ENCODE measurements around the gene LARP4B.

DNA sequence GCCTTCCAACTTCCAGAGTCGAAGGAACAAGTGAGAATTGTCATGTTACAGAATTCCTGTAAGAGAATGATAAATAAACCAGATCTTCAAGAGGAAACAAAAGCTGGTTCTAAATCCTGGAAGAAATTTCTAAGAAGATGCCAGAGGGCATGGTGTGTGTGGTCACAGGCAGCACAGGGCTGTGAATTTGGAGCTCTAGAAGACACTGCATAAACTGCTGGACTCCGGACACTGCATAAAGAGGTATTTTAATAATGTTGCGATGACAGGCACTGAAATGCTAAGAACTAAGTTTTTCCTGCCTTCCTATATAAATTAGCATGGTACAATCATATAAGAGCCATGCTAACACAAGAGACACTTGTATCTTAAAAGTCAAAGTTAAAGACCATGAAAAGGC lies 86.0 kb downstream of the LARP4B start:
- TF ChIP-seq, protein P1, sequence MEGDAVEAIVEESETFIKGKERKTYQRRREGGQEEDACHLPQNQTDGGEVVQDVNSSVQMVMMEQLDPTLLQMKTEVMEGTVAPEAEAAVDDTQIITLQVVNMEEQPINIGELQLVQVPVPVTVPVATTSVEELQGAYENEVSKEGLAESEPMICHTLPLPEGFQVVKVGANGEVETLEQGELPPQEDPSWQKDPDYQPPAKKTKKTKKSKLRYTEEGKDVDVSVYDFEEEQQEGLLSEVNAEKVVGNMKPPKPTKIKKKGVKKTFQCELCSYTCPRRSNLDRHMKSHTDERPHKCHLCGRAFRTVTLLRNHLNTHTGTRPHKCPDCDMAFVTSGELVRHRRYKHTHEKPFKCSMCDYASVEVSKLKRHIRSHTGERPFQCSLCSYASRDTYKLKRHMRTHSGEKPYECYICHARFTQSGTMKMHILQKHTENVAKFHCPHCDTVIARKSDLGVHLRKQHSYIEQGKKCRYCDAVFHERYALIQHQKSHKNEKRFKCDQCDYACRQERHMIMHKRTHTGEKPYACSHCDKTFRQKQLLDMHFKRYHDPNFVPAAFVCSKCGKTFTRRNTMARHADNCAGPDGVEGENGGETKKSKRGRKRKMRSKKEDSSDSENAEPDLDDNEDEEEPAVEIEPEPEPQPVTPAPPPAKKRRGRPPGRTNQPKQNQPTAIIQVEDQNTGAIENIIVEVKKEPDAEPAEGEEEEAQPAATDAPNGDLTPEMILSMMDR (optimal IDR thresholded peaks at IDR 0.05 in 1 of 3, IDR thresholded peaks at IDR 0.05 in 1 of 3, conservative IDR thresholded peaks at IDR 0.05 in 1 of 3; ENCODE audit: extremely low read depth in 1 of 3, insufficient read depth in 2 of 3, low read length in 3 of 3): no peak
- TF ChIP-seq EZH2 (IDR thresholded peaks at IDR 0.05; ENCODE audit: low read length): no peak
